Naive thymus-derived CD4-positive, alpha-beta T cell (primary cell): ENCODE results near the gene KIF26A. TPM values are rescaled to one million over a fixed set of nuclear protein-coding genes. Genes with fewer than 3 reads are reported as not detected.

Experiments used
- ATAC-seq: fragments of 150-1000 bp; cut with Tn5 transposase; 2 replicates; pipeline ENCODE4 v1.10.0; 2021; ENCODE audit warnings: mild to moderate bottlenecking, moderate library complexity
- CTCF ChIA-PET: fragments of 350-600 bp; sonication (Branson Sonifier 250); formaldehyde crosslinking; loops from one replicate; lab custom pipeline; 2021; ENCODE audit warnings: antibody characterized with exemption; lab: Charles Lee
- POLR2A ChIA-PET: fragments of 350-600 bp; sonication (Branson Sonifier 250); formaldehyde crosslinking; loops from one replicate; lab custom pipeline; 2021; ENCODE audit warnings: antibody characterized with exemption, inconsistent platforms; lab: Charles Lee
- DNase-seq, 9 donors: peaks; one replicate each; pipeline versions ENCODE4 v3.0.0 to v3.0.0-alpha.2; 2020 to 2022; ENCODE audit warnings: mixed read lengths in 1 of 9
- H3K27ac ChIP-seq: one replicate; pipeline ENCODE4 v1.7.0; 2013; ENCODE audit warnings: mild to moderate bottlenecking, low read depth, low read length, moderate library complexity
- H3K27me3 ChIP-seq, 2 donors: one replicate each; pipeline ENCODE4 v1.7.0; 2013; ENCODE audit warnings: low read length in 2 of 2, mild to moderate bottlenecking in 2 of 2, moderate library complexity in 2 of 2; ENCODE audit not compliant: control insufficient read depth in 2 of 2, insufficient read depth in 2 of 2
- H3K36me3 ChIP-seq, 3 experiments: 1 replicate in 2 of 3; 2 replicates in 1 of 3; pipeline ENCODE4 v1.7.0; 2013; ENCODE audit warnings: low read length in 3 of 3, mild to moderate bottlenecking in 3 of 3, moderate library complexity in 1 of 3; ENCODE audit not compliant: insufficient read depth in 3 of 3, control insufficient read depth in 2 of 3
- H3K4me1 ChIP-seq, 2 donors: one replicate each; pipeline ENCODE4 v1.7.0; 2013; ENCODE audit warnings: low read length in 2 of 2, mild to moderate bottlenecking in 2 of 2, moderate library complexity in 1 of 2; ENCODE audit not compliant: control insufficient read depth in 2 of 2, insufficient read depth in 2 of 2
- H3K4me3 ChIP-seq: 2 replicates; pipeline ENCODE4 v1.7.0; 2013; ENCODE audit warnings: mild to moderate bottlenecking, low read length
- H3K9me3 ChIP-seq, 3 experiments: 1 replicate in 2 of 3; 2 replicates in 1 of 3; pipeline ENCODE4 v1.7.0; 2013; ENCODE audit warnings: low read length in 3 of 3; ENCODE audit not compliant: control insufficient read depth in 2 of 3
- H3K27ac Mint-ChIP-seq, 9 donors: one replicate each; pipeline ENCODE4 v1.8.0; 2020 to 2022; ENCODE audit warnings: mixed read lengths in 9 of 9, mild to moderate bottlenecking in 8 of 9, moderate library complexity in 5 of 9, inconsistent platforms in 2 of 9
- H3K27me3 Mint-ChIP-seq, 5 donors: one replicate each; pipeline ENCODE4 v1.8.0; 2021 to 2022; ENCODE audit warnings: mixed read lengths in 5 of 5, mild to moderate bottlenecking in 1 of 5
- H3K36me3 Mint-ChIP-seq, 5 donors: one replicate each; pipeline ENCODE4 v1.8.0; 2020 to 2022; ENCODE audit warnings: mixed read lengths in 5 of 5, mild to moderate bottlenecking in 3 of 5, inconsistent platforms in 1 of 5
- H3K4me1 Mint-ChIP-seq, 7 donors: one replicate each; pipeline ENCODE4 v1.8.0; 2020 to 2022; ENCODE audit warnings: mixed read lengths in 7 of 7, mild to moderate bottlenecking in 3 of 7, inconsistent platforms in 1 of 7
- H3K4me3 Mint-ChIP-seq, 10 donors: one replicate each; pipeline ENCODE4 v1.8.0; 2020 to 2022; ENCODE audit warnings: mild to moderate bottlenecking in 10 of 10, mixed read lengths in 10 of 10, moderate library complexity in 6 of 10, inconsistent platforms in 2 of 10
- H3K9me3 Mint-ChIP-seq, 11 donors: one replicate each; pipeline ENCODE4 v1.8.0; 2020 to 2022; ENCODE audit warnings: mixed read lengths in 11 of 11, mild to moderate bottlenecking in 4 of 11, inconsistent platforms in 1 of 11, moderate library complexity in 1 of 11
- intact Hi-C, 2 donors: fragments of 100-400 bp; cut with micrococcal nuclease; formaldehyde crosslinking; loops; one replicate each; pipeline ENCODE4 v1.15.1; 2023
- polyA plus RNA-seq, 2 donors: library from polyadenylated mRNA; unstranded; fragments of 300-500 nt; fragmentation: Illumina TruSeq; gene quantifications; one replicate each; pipeline ENCODE4 v1.2.3, GENCODE V29; 2021
- total RNA-seq, 6 experiments: library from RNA in 5 of 6; stranded (reverse) in 5 of 6; gene quantifications; 1 replicate in 5 of 6; 2 replicates in 1 of 6; pipeline ENCODE4 v1.2.3 and lab custom pipeline; 2021 to 2026

Gene KIF26A
- total and polyA plus RNA-seq, 7 experiments from 2014 or later = 0.13 to 0.53 (median 0.17) TPM; not detected in 4

- ATAC-seq = no peak
- Histone ChIP-seq H3K27ac (no peak overlapping the region), H3K4me3 (no peak overlapping the region), H3K36me3 (no peaks in the 10 kb centered on the region), H3K27me3 (no peaks in the 10 kb centered on the region), H3K4me1 (no peaks in the 10 kb centered on the region), H3K9me3 (no peaks in the 10 kb centered on the region)
- Mint-ChIP-seq H3K4me3 (no peak overlapping the region), H3K27me3 (no peaks in the 10 kb centered on the region), H3K27ac (no peak overlapping the region), H3K36me3 (no peaks in the 10 kb centered on the region), H3K9me3 (no peaks in the 10 kb centered on the region), H3K4me1 (peaks cover 0 to 5% (median 2%) of the 10 kb centered on the region in 7 donors)
- CTCF ChIA-PET = no interaction called here
- POLR2A ChIA-PET = no interaction called here
- DNase-seq = no peak
- intact Hi-C loops = no loop called here
These were observed 53.9 kb downstream of the KIF26A start for GRCh38 chr14:104192146-104192882.

- Histone ChIP-seq H3K27me3 (no peaks in the 10 kb centered on the region), H3K9me3 (no peaks in the 10 kb centered on the region), H3K36me3 (no peaks in the 10 kb centered on the region), H3K4me3 (no peak overlapping the region), H3K4me1 (no peaks in the 10 kb centered on the region), H3K27ac (no peak overlapping the region)
- Mint-ChIP-seq H3K4me1 (peaks cover 0 to 5% (median 2%) of the 10 kb centered on the region in 7 donors), H3K27me3 (no peaks in the 10 kb centered on the region), H3K9me3 (no peaks in the 10 kb centered on the region), H3K36me3 (no peaks in the 10 kb centered on the region), H3K27ac (no peak overlapping the region), H3K4me3 (no peak overlapping the region)
- ATAC-seq (no peak), DNase-seq (no peak)
- intact Hi-C loops = no loop called here
- ChIA-PET CTCF (no interaction called here), POLR2A (no interaction called here)
These were observed 54.5 kb downstream of the KIF26A start for GRCh38 chr14:104192883-104193245.

DNA sequence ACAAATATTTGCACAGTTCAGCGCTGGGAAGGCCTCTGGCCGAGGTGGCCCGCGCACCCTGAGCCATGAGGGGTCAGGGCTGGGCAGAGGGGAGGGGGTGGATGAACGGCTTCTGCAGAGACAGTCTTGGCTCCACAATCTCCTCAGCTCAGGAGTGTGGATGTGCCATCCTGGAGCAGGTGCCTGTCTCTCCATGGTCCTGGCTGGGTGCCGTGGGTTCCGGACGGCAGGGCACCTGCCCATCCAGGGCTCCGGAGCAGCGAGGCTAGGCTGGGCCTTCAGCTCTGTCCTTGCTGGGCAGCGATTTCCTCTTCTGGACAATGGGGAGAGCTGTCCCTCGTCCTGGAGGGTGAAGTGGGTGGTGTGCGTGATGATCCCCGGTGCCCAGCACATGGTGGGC is 55.6 kb downstream of the KIF26A start:
- CTCF ChIA-PET = no interaction called here
- peaks cover 0 to 5% (median 2%) of the 10 kb centered on the region in 7 donors for H3K4me1 Mint-ChIP-seq
- no peak overlapping the region for H3K27ac Mint-ChIP-seq
- H3K9me3 ChIP-seq = no peaks in the 10 kb centered on the region
- H3K27ac ChIP-seq = no peak overlapping the region
- H3K4me1 ChIP-seq = no peaks in the 10 kb centered on the region
- POLR2A ChIA-PET = no interaction called here
- no peaks in the 10 kb centered on the region for H3K27me3 ChIP-seq
- H3K9me3 Mint-ChIP-seq = no peaks in the 10 kb centered on the region
- no peak overlapping the region for H3K4me3 ChIP-seq
- H3K36me3 ChIP-seq = no peaks in the 10 kb centered on the region
- intact Hi-C loops = no loop called here
- no peaks in the 10 kb centered on the region for H3K27me3 Mint-ChIP-seq
- no peaks in the 10 kb centered on the region for H3K36me3 Mint-ChIP-seq
- ATAC-seq (no peak), DNase-seq (no peak)
- H3K4me3 Mint-ChIP-seq = no peak overlapping the region

GRCh38 chr14:104194716-104195115 is 56.3 kb downstream of the KIF26A start:
- DNase-seq = no peak
- H3K36me3 Mint-ChIP-seq = no peaks in the 10 kb centered on the region
- peaks cover 0 to 5% (median 2%) of the 10 kb centered on the region in 7 donors for H3K4me1 Mint-ChIP-seq
- H3K27ac ChIP-seq = no peak overlapping the region
- POLR2A ChIA-PET = interaction anchor here (0.7 kb wide), 1 partner anchor 469 kb away, joined by 3 read pairs; no protein-coding TSS in a partner anchor
- no peak overlapping the region for H3K4me3 ChIP-seq
- no peaks in the 10 kb centered on the region for H3K27me3 Mint-ChIP-seq
- H3K4me3 Mint-ChIP-seq = no peak overlapping the region
- H3K9me3 Mint-ChIP-seq = no peaks in the 10 kb centered on the region
- H3K27ac Mint-ChIP-seq = no peak overlapping the region
- H3K4me1 ChIP-seq = no peaks in the 10 kb centered on the region
- no peaks in the 10 kb centered on the region for H3K36me3 ChIP-seq
- intact Hi-C loops = no loop called here
- H3K9me3 ChIP-seq = no peaks in the 10 kb centered on the region
- H3K27me3 ChIP-seq = no peaks in the 10 kb centered on the region
- CTCF ChIA-PET = no interaction called here
- ATAC-seq = no peak

GRCh38 chr14:104195361-104195760 is 57.0 kb downstream of the KIF26A start:
- no peaks in the 10 kb centered on the region for H3K27me3 Mint-ChIP-seq
- Histone ChIP-seq H3K27me3 (no peaks in the 10 kb centered on the region), H3K27ac (no peak overlapping the region), H3K36me3 (no peaks in the 10 kb centered on the region), H3K4me1 (no peaks in the 10 kb centered on the region), H3K4me3 (no peak overlapping the region), H3K9me3 (no peaks in the 10 kb centered on the region)
- H3K36me3 Mint-ChIP-seq = no peaks in the 10 kb centered on the region
- DNase-seq = no peak
- intact Hi-C loops = no loop called here
- no peak overlapping the region for H3K4me3 Mint-ChIP-seq
- H3K27ac Mint-ChIP-seq = no peak overlapping the region
- ChIA-PET POLR2A (interaction anchor here (0.7 kb wide), 1 partner anchor 468 kb away, joined by 3 read pairs; no protein-coding TSS in a partner anchor), CTCF (no interaction called here)
- no peaks in the 10 kb centered on the region for H3K9me3 Mint-ChIP-seq
- ATAC-seq = no peak
- peaks cover 0 to 5% (median 2%) of the 10 kb centered on the region in 7 donors for H3K4me1 Mint-ChIP-seq

GRCh38 chr14:104195878-104196277 is 57.5 kb downstream of the KIF26A start:
- POLR2A ChIA-PET = no interaction called here
- H3K36me3 Mint-ChIP-seq = no peaks in the 10 kb centered on the region
- Histone ChIP-seq H3K27ac (no peak overlapping the region), H3K36me3 (no peaks in the 10 kb centered on the region), H3K4me3 (no peak overlapping the region), H3K9me3 (no peaks in the 10 kb centered on the region), H3K27me3 (no peaks in the 10 kb centered on the region), H3K4me1 (no peaks in the 10 kb centered on the region)
- peak overlapping the region in 1 of 9 donors; percentile 36 for H3K27ac Mint-ChIP-seq
- H3K27me3 Mint-ChIP-seq = no peaks in the 10 kb centered on the region
- CTCF ChIA-PET = no interaction called here
- no peaks in the 10 kb centered on the region for H3K9me3 Mint-ChIP-seq
- peak overlapping the region in 1 of 10 donors; percentile 58 for H3K4me3 Mint-ChIP-seq
- DNase-seq (no peak), ATAC-seq (no peak)
- intact Hi-C loops = no loop called here
- peaks cover 0 to 5% (median 2%) of the 10 kb centered on the region in 7 donors for H3K4me1 Mint-ChIP-seq
